ENCODE results near the gene SETD7. TPM values are rescaled to one million over a fixed set of nuclear protein-coding genes. Genes with fewer than 3 reads are reported as not detected.

The SETD7 gene
- total RNA-seq, 2 experiments from 2014 or later, result 23.1 to 23.5 TPM

- ChIA-PET CTCF (interaction anchor here (1.1 to 1.6 kb wide), 4 partner anchors 95 to 967 kb away, joined by 3 to 4 read pairs (median 4); partner anchors contain the start of gene ELMOD2), POLR2A (interaction anchor here (0.7 to 4.7 kb wide), 25 partner anchors 8 to 967 kb away, joined by 3 to 67 read pairs (median 5); partner anchors contain the start of genes ELF2, ELMOD2, MAML3 and MGST2)
- Mint-ChIP-seq H3K9me3 (no peaks in the 10 kb centered on the region), H3K4me3 (peak overlapping the region; percentile 100), H3K27me3 (peaks cover 9% of the 10 kb centered on the region), H3K36me3 (ENCODE audit: low read depth) (peaks cover 19% of the 10 kb centered on the region), H3K4me1 (ENCODE audit: low read depth) (peaks cover 72% of the 10 kb centered on the region), H3K27ac (peak overlapping the region; percentile 99)
- Histone ChIP-seq H3K27me3 (ENCODE audit: control insufficient read depth in 1 of 2, insufficient read depth in 2 of 2, low read length in 2 of 2) (no peaks in the 10 kb centered on the region), H3K4me1 (ENCODE audit: insufficient read depth, low read length) (peaks cover 49% of the 10 kb centered on the region), H3K36me3 (ENCODE audit: insufficient read depth, low read length) (no peaks in the 10 kb centered on the region), H3K4me3 (ENCODE audit: low read length) (peak overlapping the region; percentile 96), H3K27ac (ENCODE audit: low read depth in 1 of 2, low read length in 2 of 2) (peak overlapping the region; percentile 74 to 91), H3K9me3 (ENCODE audit: control insufficient read depth in 1 of 2, insufficient read depth in 1 of 2, low read length in 2 of 2) (no peaks in the 10 kb centered on the region)
- TF ChIP-seq CTCF (IDR thresholded peaks at IDR 0.05), result no peak
- intact Hi-C loops (cut with DNase I, micrococcal nuclease), result loop anchor here (2.0 to 10.0 kb wide), 4 partner anchors 104 to 968 kb away; partner anchors contain the start of genes ELF2 (in 1 of the 2), ELMOD2 (in 1 of the 2) and MAML3 (in 1 of the 2)
- peak; percentile 25 for ATAC-seq (ENCODE audit: poor library complexity)
- DNase-seq, result peak; percentile 30 to 85 (median 48)
Observed at GRCh38 chr4:139556724-139557555, 921 bp upstream of the SETD7 start.

GRCh38 chr4:139555705-139556070 lies 331 bp downstream of the SETD7 start:
- Mint-ChIP-seq H3K27ac (peak overlapping the region; percentile 99), H3K27me3 (peaks cover 9% of the 10 kb centered on the region), H3K4me1 (ENCODE audit: low read depth) (peaks cover 72% of the 10 kb centered on the region), H3K9me3 (no peaks in the 10 kb centered on the region), H3K36me3 (ENCODE audit: low read depth) (peaks cover 19% of the 10 kb centered on the region), H3K4me3 (peak overlapping the region; percentile 100)
- no peaks in the 10 kb centered on the region for H3K27me3 ChIP-seq (ENCODE audit: control insufficient read depth in 1 of 2, insufficient read depth in 2 of 2, low read length in 2 of 2)
- H3K4me3 ChIP-seq (ENCODE audit: low read length), result peak overlapping the region; percentile 96
- peaks cover 46% of the 10 kb centered on the region for H3K4me1 ChIP-seq (ENCODE audit: insufficient read depth, low read length)
- ChIA-PET CTCF (interaction anchor here (1.5 to 1.6 kb wide), 2 partner anchors 96 to 102 kb away, joined by 4 read pairs; no protein-coding TSS in a partner anchor), POLR2A (interaction anchor here (0.6 to 4.7 kb wide), 20 partner anchors 8 to 818 kb away, joined by 3 to 67 read pairs (median 6); partner anchors contain the start of genes ELF2, MAML3, MGST2 and NAA15)
- no peaks in the 10 kb centered on the region for H3K36me3 ChIP-seq (ENCODE audit: insufficient read depth, low read length)
- H3K27ac ChIP-seq (ENCODE audit: low read depth in 1 of 2, low read length in 2 of 2), result peak overlapping the region; percentile 74 to 91
- TF ChIP-seq CTCF (IDR thresholded peaks at IDR 0.05), result no peak
- no peak for ATAC-seq (ENCODE audit: poor library complexity)
- peak in 1 of 14 experiments; percentile 30 for DNase-seq
- intact Hi-C loops (cut with DNase I, micrococcal nuclease), result loop anchor here (1.0 to 10.0 kb wide), 6 partner anchors 25 to 969 kb away; partner anchors contain the start of genes ELF2 (in 1 of the 2), ELMOD2 (in 1 of the 2), MAML3 (in 1 of the 2) and NAA15 (in 1 of the 2)
- H3K9me3 ChIP-seq (ENCODE audit: control insufficient read depth in 1 of 2, insufficient read depth in 1 of 2, low read length in 2 of 2), result no peaks in the 10 kb centered on the region

- Mint-ChIP-seq H3K36me3 (ENCODE audit: low read depth) (peaks cover 19% of the 10 kb centered on the region), H3K4me1 (ENCODE audit: low read depth) (peaks cover 67% of the 10 kb centered on the region), H3K9me3 (no peaks in the 10 kb centered on the region), H3K27me3 (peaks cover 9% of the 10 kb centered on the region), H3K27ac (peak overlapping the region; percentile 95), H3K4me3 (peak overlapping the region; percentile 95)
- no peaks in the 10 kb centered on the region for H3K27me3 ChIP-seq (ENCODE audit: control insufficient read depth in 1 of 2, insufficient read depth in 2 of 2, low read length in 2 of 2)
- ATAC-seq (ENCODE audit: poor library complexity) (peak; percentile 78), DNase-seq (peak; percentile 72 to 94 (median 84))
- intact Hi-C loops (cut with DNase I, micrococcal nuclease), result loop anchor here (1.0 to 10.0 kb wide), 10 partner anchors 24 to 970 kb away; partner anchors contain the start of genes NAA15 (in 2 of the 2), ELF2 (in 1 of the 2), ELMOD2 (in 1 of the 2) and MAML3 (in 1 of the 2)
- peak overlapping the region; percentile 40 to 74 for H3K27ac ChIP-seq (ENCODE audit: low read depth in 1 of 2, low read length in 2 of 2)
- ChIA-PET CTCF (interaction anchor here (1.5 to 2.0 kb wide), 4 partner anchors 20 to 102 kb away, joined by 4 to 7 read pairs (median 6); no protein-coding TSS in a partner anchor), POLR2A (interaction anchor here (0.7 to 4.7 kb wide), 14 partner anchors 11 to 820 kb away, joined by 3 to 67 read pairs (median 6); partner anchors contain the start of genes ELF2, MAML3, MGST2 and NAA15)
- peaks cover 40% of the 10 kb centered on the region for H3K4me1 ChIP-seq (ENCODE audit: insufficient read depth, low read length)
- no peaks in the 10 kb centered on the region for H3K36me3 ChIP-seq (ENCODE audit: insufficient read depth, low read length)
- H3K4me3 ChIP-seq (ENCODE audit: low read length), result peak overlapping the region; percentile 96
- no peak for TF ChIP-seq CTCF (IDR thresholded peaks at IDR 0.05)
- no peaks in the 10 kb centered on the region for H3K9me3 ChIP-seq (ENCODE audit: control insufficient read depth in 1 of 2, insufficient read depth in 1 of 2, low read length in 2 of 2)
Observed at GRCh38 chr4:139554893-139555704, 920 bp downstream of the SETD7 start.

Measured in CD4-positive, alpha-beta T cell (primary cell).